Upper lobe of right lung (tissue), 1 donor: ENCODE measurements around the gene BAHCC1. TPM values are rescaled to one million over a fixed set of nuclear protein-coding genes. Genes with fewer than 3 reads are reported as not detected.

Source experiments
- ATAC-seq: fragments of 200-7000 bp; cut with Tn5 transposase; one replicate; pipeline ENCODE4 v1.9.1; 2020; ENCODE audit warnings: mild to moderate bottlenecking, moderate library complexity
- DNase-seq: peaks from one replicate; pipeline ENCODE4 v3.0.0-alpha.2; 2020
- H3K27ac ChIP-seq: fragments of 200-600 bp; one replicate; pipeline ENCODE4 v1.8.0; 2022
- H3K27me3 ChIP-seq: fragments of 200-600 bp; one replicate; pipeline ENCODE4 v1.8.0; 2022; ENCODE audit warnings: mild to moderate bottlenecking
- H3K36me3 ChIP-seq: fragments of 200-600 bp; one replicate; pipeline ENCODE4 v1.8.0; 2022
- H3K4me1 ChIP-seq: fragments of 200-600 bp; one replicate; pipeline ENCODE4 v1.8.0; 2022
- H3K4me3 ChIP-seq: fragments of 200-600 bp; one replicate; pipeline ENCODE4 v1.8.0; 2022; ENCODE audit warnings: mild to moderate bottlenecking
- H3K9me3 ChIP-seq: fragments of 200-600 bp; one replicate; pipeline ENCODE4 v1.8.0; 2022
- intact Hi-C: fragments of 100-400 bp; cut with DNase I; formaldehyde crosslinking; loops from one replicate; pipeline ENCODE4 v1.11.0; 2022
- total RNA-seq: library from RNA; stranded (reverse); fragmentation: NEBNext Ultra II Directional; extraction: Animal tissue kit (Norgen Biotek cat#: 25700); gene quantifications from one replicate; pipeline ENCODE4 v1.2.1, GENCODE V29; 2021
- TF ChIP-seq, protein P1 (sequence below): fragments of 200-600 bp; IDR thresholded peaks from one replicate; pipeline ENCODE4 v1.8.0; 2022; ENCODE audit warnings: antibody characterized with exemption
- donor health status: DM: no; HTN: yes; CAD: no; lungs with severe emphysema.

Gene BAHCC1
- total RNA-seq, 1 donor from 2014 or later: 23.3 TPM

DNA sequence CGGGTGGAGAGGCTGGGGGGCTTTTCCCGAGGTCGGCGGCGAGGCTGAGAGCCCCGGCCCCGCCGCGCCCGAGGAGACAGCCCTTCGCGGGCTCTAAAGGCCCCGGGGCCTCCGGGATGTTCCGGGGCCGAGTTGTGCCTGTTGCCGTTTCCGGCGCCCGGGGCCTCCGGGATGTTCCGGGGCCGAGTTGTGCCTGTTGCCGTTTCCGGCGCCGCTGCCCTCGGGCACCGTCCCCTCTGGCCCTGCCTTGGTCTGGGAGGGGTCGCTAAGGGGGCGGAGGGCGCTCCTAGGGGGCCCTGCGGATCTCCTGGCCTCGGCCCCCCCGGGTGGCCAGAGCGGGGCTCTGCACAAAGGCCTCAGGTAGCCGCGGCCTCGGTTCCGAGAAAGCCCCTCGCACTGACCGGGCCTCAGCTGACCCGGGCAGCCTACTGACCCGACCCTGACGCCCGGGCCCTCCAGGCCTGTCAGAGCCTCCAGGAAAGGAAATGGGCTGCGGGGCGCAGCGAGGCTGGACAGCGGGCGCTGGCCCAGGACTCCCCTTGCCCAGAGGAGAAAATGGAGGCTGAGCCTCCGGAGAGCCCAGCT, 93.1 kb downstream of the BAHCC1 start:
- Histone ChIP-seq H3K4me1 (peaks cover 18% of the 10 kb centered on the region), H3K36me3 (no peaks in the 10 kb centered on the region), H3K4me3 (peak overlapping the region; percentile 72), H3K27me3 (no peaks in the 10 kb centered on the region), H3K27ac (peak overlapping the region; percentile 95), H3K9me3 (no peaks in the 10 kb centered on the region)
- DNase-seq (no peak), ATAC-seq (peak; percentile 0)
- TF ChIP-seq, protein P1, sequence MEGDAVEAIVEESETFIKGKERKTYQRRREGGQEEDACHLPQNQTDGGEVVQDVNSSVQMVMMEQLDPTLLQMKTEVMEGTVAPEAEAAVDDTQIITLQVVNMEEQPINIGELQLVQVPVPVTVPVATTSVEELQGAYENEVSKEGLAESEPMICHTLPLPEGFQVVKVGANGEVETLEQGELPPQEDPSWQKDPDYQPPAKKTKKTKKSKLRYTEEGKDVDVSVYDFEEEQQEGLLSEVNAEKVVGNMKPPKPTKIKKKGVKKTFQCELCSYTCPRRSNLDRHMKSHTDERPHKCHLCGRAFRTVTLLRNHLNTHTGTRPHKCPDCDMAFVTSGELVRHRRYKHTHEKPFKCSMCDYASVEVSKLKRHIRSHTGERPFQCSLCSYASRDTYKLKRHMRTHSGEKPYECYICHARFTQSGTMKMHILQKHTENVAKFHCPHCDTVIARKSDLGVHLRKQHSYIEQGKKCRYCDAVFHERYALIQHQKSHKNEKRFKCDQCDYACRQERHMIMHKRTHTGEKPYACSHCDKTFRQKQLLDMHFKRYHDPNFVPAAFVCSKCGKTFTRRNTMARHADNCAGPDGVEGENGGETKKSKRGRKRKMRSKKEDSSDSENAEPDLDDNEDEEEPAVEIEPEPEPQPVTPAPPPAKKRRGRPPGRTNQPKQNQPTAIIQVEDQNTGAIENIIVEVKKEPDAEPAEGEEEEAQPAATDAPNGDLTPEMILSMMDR: no peak
- intact Hi-C loops: loop anchor here (10.0 kb wide), 1 partner anchor 234 kb away; no protein-coding TSS in a partner anchor

DNA sequence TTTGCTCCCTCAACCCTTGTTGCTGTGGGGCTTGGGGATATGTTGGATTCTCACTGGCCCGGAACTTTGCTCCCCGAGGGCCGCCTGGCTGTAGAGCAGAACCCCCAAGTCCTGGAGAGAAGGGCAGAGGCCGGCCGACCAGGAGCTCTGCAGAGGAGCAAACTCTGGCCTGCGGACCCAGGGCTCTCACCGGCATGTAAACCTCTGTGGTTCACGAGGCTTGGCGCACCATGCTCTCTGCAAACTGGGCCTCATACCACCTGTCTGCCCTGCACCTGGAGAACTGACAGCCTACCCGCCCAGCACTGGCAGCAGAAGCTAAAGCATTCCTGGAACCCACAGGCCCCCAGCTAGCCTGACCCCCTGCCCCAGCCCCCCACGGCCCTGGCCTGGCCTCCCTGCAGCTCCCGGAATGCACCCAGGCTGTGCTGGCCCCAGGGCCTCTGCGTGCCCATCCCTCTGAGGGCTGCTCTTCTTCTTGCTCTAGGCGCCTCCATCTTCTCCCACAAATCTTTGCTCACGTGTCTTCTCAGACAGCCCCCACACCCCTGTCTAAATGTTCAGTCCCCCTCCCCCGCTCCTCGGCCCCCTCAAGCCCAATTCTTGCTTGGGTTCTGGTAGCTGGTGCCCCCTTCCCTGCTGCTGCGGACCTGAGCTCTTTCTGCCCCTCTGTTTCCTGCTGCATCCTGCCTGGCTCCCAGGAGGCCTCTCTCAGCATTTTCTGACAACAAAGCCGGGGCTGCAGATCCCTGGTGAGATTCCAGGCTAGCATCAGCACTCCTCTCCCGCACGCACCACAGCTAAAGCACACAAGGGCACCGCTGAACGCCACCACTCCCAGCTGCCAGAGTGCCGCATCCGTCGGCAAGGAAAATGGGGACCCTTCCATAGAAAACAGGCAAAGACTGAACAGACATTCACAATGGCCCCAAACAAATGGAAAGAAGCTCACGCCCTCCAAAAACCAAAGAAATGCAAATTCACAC, 94.0 kb downstream of the BAHCC1 start:
- TF ChIP-seq, protein P1: no peak
- intact Hi-C loops: loop anchor here (10.0 kb wide), 1 partner anchor 235 kb away; no protein-coding TSS in a partner anchor
- H3K4me3 ChIP-seq: no peak overlapping the region
- H3K4me1 ChIP-seq: peaks cover 10% of the 10 kb centered on the region
- H3K27ac ChIP-seq: no peak overlapping the region
- DNase-seq (no peak), ATAC-seq (no peak)
- H3K36me3 ChIP-seq: no peaks in the 10 kb centered on the region
- no peaks in the 10 kb centered on the region for H3K9me3 ChIP-seq
- no peaks in the 10 kb centered on the region for H3K27me3 ChIP-seq

DNA sequence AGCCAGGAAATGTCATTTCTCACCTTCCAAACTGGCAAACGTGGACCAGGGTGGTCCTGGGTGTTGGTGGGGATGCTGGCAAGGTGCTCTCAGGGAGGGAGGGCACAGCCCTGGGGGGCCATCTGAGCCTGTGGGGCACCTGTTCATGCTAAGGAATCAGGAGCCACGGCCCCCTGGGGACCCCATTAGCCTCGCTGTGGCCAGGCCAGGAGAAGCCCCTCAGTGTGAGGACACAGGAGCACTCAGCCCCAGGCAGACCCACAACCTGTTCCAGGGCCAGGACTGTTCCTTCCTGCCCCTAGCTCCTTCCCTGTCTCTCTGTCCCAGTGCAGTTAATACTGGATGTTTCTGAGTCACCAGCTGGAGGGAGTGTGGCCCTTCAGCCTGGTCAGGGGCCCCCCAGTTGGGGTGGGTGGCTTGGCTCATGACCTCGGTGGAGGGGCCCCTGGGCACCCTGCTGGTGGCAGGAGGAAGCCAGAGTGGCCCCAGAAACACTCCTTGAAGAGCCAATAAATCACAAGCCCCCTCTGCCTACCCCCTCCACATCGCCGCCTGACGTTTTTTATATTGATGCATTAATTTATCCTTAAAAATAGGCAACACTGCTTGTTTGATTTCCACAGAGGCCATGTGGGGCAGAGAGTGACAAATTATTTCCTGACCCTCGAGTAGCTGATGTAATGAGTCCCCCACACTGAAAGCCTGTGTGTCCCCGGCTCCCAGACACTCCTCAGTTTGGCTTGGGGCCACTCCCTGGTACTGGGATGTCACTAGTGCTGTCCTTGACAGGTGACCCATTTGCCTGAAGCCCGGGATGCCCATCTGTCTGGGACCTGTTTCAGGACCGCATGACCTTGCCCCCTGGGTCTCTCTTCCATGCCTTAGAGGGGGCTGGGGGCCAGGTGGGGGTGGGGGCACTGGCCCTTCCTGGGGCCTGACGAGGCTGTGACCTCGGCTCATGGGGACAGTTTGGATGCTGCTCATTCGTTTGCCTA, 95.0 kb downstream of the BAHCC1 start:
- H3K36me3 ChIP-seq: no peaks in the 10 kb centered on the region
- ATAC-seq (no peak), DNase-seq (no peak)
- TF ChIP-seq, protein P1: no peak
- peaks cover 7% of the 10 kb centered on the region for H3K4me1 ChIP-seq
- no peaks in the 10 kb centered on the region for H3K27me3 ChIP-seq
- H3K27ac ChIP-seq: no peak overlapping the region
- H3K9me3 ChIP-seq: no peaks in the 10 kb centered on the region
- no peak overlapping the region for H3K4me3 ChIP-seq
- intact Hi-C loops: loop anchor here (10.0 kb wide), 1 partner anchor 235 kb away; no protein-coding TSS in a partner anchor

DNA sequence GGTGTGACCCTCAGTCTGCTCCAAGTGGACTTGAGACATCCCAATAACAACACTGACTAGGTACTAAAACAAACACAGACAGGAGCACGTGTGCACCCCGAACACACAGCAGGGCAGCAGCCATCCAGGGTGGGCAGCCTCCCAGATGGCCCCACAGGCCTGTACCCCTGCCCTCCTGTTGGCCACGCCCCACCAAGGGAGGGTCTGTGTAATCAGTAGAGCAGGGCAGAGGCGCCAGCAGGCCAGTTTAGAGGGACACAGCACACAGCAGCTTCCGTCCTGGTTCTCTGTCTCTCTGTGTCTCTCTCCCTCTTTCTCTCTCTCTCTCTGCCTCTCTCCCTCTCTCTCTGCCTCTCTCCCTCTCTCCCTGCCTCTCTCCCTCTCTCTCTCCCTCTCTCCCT, 95.9 kb downstream of the BAHCC1 start:
- H3K9me3 ChIP-seq: no peaks in the 10 kb centered on the region
- H3K27me3 ChIP-seq: no peaks in the 10 kb centered on the region
- H3K4me1 ChIP-seq: peaks cover 7% of the 10 kb centered on the region
- intact Hi-C loops: no loop called here
- no peak overlapping the region for H3K4me3 ChIP-seq
- H3K27ac ChIP-seq: no peak overlapping the region
- no peaks in the 10 kb centered on the region for H3K36me3 ChIP-seq
- DNase-seq: no peak
- TF ChIP-seq, protein P1: no peak
- ATAC-seq: peak; percentile 25

DNA sequence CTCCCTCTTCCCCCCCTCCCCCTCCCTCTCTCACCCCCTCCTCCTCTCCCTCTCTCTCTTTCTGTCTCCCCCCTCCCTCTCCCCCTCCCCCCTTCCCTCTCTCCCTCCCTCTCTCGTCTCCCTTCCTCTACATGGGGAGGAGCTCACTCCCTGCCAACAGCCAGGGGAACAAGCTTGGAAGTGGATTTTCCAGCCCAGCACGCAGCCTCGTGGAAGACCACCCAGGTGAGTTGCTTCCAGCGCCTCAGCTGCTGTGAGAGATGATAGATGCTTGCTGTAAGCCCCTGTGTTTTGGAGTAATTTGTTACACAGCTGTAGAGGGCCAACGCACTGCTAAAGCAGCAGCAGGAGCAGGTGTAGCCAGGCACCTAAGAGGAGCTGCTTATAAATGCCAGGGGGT, 96.5 kb downstream of the BAHCC1 start:
- DNase-seq: no peak
- no peaks in the 10 kb centered on the region for H3K9me3 ChIP-seq
- TF ChIP-seq, protein P1: no peak
- peaks cover 7% of the 10 kb centered on the region for H3K4me1 ChIP-seq
- ATAC-seq: no peak
- H3K27ac ChIP-seq: no peak overlapping the region
- no peaks in the 10 kb centered on the region for H3K36me3 ChIP-seq
- H3K27me3 ChIP-seq: no peaks in the 10 kb centered on the region
- H3K4me3 ChIP-seq: no peak overlapping the region
- intact Hi-C loops: no loop called here
